Stimulated activated CD8-positive, alpha-beta memory T cell treated with anti-CD3 and anti-CD28 coated beads, Interleukin-15, amount 100 ng/mL, for 4 hours (primary cell): ENCODE measurements around the gene ZAP70.

Source experiments
- DNase-seq, 2 donors: peaks; one replicate each; pipeline ENCODE4 v3.0.0-alpha.2; 2020; ENCODE audit warnings: low read depth in 2 of 2

Gene ZAP70

DNA sequence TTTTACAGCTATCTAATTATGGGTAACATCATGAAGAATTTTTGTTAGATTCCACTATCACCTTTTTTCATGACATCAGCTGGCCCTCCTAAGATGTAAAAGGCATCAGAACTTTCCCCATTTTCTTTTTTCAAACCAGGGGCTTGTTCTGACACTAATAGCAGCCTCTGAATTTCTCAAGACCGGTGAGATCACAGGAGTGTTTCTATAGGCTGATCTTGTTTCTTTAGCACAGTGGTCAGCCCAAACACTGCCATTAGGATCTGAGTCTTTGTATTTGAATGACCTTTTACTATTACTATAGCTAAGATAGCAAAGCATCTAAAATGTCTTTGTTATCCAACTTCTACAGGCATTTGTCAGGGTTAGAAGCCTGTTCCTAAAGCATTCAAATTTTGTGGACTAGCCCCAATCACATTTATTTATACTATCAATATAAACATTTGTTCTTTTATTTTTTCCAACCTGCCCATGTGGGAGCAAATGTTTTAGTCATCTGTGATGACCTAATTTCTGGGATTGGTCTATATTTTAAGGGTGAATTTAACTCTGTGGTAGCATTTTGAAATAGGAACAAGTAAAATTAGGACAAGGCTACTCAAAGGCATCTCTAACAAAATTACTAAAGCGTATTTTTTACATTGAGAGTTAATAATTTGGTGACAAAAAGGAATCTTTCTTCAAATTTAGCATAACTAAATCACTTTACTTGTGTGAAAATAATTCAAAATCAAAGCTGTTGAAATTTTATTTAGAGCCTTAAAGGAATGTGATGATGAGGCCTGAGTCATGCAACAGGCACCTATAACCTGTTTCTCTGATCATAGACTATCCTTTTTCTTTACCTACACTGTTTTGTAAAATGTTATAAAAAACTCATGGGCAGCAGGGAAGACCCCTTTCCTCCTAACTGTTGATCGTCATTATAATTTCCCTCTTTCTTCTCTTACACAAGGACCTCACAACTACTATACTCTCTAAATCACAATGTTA lies 39.3 kb downstream of the ZAP70 start:
- no peak for DNase-seq

DNA sequence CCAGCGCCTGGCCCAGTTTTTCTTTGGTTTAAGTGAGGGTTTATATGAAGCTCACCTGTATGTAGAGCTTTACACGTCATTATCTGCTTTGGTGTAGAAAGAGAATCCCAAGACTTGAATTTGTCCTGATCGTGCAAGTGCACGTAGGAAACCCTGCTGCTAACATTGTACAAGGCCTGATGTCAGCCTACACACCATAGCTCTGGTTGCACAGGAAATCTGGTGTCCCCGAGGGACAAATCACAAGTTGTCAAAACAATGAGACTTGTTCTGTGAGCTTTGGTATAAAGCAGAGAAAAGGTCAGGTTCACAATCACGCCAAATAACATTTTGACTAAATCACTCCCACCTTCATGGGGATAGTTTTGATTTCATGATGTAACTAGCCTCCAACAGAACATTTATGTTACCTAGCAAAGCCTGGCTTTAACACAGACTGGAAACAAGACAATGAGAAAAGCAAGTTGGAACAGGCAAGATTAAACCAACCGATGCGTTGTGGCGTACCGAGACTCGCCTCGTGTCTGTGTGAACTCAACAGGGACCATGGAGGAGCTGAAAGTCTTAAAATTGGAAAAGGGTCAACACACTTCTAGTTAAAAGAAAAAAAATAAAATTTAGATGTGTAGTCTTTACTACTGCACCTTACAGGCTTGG lies 41.4 kb downstream of the ZAP70 start:
- no peak for DNase-seq

DNA sequence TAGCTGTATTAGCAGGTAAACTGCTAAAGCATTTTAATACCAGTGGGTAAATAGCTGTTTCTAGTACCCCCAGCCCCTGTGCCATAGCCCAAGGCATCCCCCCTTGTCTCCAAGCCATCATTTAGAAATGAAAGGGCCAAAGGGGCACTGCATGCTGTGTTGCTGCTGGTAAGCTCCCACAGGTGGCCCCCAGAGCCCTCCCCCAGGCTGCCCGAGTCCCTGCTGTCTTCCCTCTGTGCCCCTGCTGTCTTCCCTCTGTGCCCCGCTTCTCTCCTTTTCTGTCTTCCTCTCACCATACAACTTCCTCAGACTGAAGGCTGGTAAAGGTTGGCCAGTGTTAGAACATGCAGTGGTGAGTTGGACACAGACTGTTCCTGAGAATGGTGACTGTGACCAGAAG lies 42.1 kb downstream of the ZAP70 start:
- DNase-seq = no peak

DNA sequence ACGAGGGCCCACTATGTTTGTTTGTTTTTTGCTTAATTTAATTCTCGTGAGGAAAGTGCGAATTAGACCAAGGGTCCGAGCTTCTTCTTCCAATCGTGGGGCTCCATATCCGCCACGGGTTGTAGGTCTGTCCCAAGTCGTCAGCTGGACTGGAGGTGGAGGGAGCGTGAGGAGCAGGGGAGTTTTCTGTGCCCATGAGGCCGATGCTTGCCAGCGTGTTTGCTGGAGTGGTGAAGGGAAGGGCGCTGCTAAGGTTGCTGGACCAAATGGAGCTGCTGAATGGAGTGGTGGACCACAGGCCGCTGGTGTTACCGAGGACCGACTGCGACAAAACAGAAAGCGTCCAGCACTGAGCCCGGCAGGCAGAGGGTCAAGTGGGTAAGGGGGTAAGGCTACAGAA lies 43.7 kb downstream of the ZAP70 start:
- no peak for DNase-seq

DNA sequence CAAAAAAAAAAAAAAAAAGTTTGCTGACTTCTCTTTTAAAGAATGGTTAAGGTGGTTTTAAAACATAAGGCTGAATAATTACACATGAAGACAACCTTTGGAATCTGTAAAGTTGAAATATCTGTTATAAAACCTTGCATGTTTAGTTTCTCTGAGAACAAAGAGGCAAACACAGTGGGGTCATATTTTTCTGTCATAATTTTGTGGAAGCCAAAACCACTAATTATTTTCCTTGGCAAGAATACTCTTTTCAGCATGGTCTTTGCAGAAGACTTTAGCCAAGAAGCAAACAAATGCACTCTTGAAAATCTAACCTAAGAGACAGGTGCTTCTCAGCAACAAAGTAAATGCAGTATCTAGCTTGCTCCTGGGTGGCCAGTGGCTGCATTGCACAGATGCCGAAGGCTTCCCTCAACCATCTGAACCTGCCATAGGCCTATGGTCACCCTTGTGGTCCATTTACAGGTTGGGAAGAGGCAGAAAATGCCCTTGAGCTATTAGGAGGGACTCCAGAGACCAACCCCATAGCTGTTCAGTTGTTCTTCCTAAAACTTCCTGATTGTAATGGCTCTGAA lies 44.8 kb downstream of the ZAP70 start:
- no peak for DNase-seq

DNA sequence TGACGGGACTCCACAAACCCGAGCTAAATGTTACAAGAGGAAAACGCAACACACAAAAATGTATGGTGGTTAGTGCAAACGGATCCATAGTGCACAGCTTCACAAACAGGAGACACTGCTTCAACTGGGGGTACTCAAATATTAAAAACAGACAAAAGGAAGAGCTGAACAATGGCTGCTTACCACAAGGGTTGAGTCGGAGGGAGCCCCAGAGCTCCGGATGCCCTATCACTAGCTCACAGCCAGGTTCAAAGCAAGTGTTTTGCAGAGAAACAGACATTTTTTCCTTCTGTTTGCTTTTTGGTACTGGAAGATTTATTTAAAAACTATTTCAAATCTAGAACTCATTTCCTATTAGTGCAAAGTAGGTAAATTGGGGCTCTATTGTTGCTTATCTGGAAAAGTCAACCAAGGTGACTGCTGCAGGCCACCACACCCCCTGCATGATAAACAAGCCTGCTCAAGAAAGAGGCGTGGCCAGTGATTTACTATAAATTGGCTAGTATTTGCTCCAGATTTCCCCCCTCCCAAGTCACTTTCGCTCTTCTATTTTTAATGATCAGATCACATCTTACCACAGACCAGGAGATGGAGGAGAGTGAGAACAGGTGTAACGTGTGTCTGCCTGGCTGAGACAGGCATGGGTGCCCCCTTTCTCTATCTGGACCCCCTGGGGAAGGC lies 46.5 kb downstream of the ZAP70 start:
- DNase-seq = no peak

DNA sequence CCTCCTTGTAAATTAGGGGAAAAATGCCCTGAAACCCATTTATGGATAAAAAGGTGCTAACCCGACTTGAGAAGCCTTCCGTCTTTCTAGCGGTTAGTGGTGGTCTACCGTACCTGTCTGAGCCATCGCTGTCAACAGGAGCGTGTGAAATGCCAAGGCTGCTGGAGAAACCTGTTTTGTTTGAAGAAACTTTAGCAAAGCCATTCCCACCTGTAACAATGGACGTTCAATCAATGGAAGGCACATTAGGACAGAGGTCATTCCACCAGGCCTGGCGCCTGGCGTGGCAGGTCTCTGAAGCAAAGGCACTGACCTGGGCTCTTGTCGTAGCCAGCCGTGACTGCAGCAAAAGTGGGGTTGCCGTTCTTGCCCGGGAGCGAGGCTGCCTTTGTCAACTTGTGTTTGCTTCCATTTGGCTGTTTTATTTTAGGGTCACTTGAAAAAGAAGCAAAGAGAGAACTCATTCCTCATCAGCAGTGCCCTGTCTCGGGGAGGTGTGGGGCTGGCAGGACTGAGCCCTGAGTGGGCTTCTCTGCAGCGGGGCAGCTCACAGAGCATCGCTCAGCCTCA lies 47.2 kb downstream of the ZAP70 start:
- no peak for DNase-seq

DNA sequence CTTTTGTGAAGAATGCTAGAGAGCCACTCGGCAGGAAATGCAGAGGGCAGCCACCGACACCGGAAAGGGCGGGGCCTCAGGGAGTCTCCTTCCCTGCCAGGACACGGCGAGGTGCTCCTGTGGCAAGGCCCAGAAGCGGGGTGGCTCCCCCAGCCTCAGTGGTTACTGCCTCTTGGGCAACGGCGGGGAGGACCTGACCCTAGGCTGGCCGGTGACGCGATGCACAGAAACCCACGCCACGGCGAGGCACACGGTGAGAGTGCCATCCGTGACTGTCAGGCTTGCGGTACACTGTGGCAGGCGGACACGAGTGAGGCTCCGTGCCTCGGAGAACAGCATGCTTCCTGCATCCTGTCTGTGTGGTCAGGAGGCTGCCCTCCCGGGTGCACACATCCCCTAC lies 47.8 kb downstream of the ZAP70 start:
- peak; percentile 25 to 32 for DNase-seq

DNA sequence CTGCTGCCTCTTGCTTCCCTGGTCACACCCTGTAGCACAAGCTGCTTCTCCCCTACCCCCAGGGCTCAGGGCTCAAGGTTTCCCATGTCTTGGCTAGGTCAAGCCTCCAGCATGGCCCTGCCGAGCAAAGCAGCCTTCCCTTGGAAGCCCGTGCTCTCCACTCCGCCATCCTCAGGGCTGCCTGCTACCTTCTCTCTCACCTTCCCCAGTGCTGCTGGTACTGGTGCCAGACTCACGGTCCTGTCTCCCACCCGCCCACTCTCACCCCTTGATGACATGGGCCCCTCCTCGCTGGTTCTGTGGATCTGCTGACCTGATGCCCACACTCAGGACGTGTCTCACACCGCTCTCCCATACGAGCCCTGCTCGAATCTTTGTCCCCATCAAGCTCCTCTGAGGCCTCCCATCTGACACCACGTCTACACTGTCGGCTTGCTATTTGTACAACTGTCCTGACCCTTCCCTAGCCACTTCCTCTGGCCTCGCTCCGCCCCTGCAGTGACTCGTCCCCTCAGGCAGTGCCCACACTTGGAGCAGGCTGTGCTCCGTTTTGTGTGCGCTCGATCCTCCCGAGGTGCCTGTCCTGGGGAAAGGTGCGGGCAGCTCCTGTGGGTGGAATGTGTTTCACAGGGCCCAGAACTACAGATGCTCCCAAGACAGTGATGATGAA lies 49.9 kb downstream of the ZAP70 start:
- no peak for DNase-seq

DNA sequence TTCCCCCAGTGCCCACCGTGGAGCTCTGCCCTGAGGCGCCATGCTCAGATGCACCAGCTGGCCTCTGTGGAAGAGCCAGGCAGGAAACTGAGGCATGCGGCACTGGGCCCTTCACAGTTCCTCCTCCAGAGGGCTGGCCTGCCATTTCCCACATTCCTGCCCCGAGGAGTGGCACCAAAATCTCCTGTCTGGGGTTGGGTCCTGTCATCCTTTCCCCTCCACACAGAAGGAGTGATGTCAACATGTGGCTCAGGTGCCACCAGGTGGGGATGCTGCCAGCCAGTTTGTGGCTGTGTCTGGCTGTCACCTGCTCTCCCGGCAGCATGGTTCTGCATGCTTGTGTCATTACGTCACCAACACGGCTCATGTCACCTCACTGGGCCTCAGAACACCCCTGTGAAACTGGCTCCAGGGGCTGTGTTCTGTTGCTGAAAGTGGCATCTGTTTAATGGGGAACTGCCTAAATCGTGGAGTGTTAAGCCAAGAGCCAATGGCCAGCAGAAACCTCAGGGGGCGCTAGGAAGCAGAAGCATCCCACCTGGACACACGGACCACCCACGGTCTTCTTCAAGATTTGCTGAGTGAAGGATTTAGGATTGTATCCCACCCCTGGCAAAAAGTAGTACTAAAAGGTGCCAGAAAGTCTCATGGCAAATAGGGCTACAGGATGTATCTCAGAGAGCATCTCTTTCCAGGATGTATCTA lies 51.3 kb downstream of the ZAP70 start:
- DNase-seq = no peak

DNA sequence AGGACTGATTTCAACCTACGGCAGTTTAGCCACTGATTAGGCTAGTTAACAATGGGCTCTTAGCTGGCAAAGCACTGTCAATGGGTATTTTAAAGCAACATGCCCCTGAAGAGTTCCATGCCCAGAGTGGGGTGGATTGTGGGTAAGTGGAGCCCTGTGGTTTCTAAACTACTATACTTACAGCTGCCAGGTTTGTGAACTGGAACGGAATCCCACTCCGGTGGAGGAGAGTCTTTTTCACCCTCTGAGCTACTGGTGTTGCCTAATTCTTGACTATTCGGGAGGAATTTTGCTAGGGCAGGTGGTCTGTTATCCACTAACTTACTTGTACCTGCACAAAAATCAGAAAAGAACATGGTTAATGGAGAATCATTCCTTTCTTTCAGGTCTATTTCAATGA lies 52.6 kb downstream of the ZAP70 start:
- DNase-seq = no peak

DNA sequence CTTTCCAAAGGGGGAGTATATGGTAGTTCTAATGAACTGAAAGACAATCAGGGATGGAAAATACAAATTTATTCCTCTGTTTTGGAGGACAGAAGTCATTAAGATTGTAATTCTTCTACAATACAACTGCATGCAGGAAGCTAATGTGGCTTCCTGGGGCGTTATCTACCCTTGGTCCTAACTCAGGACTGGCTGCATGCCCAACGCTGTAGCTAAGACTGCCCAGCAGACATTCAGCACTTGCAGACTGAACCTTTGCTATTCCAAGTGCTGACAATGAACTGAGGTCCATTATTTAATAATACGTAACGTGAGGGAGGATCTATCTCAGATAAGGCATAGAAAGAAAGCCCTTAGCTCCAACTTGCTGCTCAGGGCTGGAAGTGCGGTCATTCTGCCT lies 53.2 kb downstream of the ZAP70 start:
- DNase-seq = no peak

DNA sequence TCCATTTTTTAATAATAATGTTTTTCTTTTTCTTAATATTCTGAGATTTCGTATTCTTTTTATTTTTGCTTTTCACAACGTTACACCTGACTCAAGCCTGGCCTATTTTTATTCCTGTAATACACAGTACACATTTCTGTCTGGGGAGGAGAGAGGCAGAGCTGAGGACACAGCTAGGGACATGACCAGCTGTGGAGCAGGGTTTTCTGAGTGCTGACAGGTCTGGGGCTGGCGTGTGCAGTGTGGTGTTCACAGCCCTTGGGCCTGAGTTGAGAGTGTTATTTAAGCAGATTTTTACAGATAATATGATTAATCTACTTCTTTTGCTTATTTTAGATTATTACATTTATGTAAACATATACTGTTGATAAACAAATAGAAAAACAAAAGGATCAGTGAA lies 55.9 kb downstream of the ZAP70 start:
- no peak for DNase-seq

DNA sequence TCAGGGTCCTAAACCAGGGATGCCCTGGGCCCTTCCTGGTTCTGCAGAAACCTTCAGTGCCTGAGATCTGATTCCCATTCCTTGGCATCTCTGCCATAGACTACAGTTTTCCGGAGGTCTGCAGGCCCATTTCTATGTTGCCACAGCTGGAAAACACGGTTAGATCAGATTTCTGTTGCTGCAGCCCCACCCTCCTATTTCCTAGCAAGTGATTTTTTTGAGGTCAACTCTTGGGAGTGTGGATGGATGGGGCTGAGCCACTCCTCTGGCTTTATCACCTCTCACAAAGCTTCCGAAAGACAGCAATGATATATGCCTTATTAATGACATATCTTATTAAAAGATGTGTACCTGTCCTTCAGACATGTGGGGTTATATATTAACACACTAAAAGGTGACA lies 56.3 kb downstream of the ZAP70 start:
- DNase-seq = no peak

DNA sequence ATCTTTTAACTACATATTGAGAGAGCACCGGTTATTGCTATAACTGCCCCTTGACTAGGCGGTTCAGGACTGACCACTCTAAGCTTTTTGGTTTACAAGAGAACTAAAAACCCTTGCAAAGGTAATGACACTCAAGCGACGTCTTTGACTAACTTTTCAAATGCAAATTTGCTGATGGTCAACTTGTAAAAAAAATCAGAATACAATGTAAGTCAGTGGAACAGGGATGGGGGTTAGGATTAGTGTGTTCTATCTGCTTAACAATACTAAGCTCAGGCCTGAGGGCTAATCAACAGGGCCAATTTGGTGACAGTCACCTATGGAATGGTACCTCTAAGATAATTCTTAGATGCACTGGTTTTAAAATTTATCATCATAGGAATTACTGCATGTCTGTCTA lies 57.1 kb downstream of the ZAP70 start:
- DNase-seq = no peak

DNA sequence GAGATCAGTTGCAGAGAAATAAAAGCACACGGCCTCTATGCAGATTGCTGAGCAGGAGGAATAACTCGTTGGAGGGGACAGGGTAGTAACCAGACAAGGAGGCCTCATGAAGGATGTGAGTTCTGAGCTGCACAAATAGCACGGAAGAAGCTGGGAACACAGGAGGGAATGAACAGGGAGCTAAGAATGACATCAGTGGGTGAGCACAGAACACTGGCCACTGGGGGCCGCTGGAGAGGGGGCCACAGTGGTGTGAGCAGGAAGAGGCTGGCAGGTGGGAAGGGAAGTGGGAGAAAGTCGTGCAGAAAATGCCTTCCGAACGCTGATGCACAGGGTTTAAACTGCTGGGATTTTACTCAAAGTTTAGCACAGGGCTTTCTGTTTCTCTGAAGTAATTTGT lies 61.0 kb downstream of the ZAP70 start:
- no peak for DNase-seq

DNA sequence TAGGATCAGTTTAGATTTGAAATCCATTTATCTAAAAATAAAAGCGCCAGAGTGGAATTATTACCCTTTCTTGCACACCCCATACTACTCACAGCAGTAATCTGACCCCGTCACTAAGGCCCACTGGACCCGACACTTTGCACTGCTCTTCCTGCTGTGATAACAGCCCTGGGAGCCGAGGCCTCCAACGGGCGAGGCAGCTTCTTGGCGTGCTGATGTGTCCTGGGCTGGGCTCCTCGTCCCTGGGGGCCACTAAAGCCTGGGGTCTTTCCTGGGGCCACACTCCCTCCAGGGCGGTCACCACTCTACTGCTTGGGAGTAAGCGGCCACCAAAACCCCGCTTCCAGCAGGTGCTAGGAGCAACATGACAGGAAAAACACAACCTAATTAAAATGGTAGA lies 61.7 kb downstream of the ZAP70 start:
- no peak for DNase-seq

DNA sequence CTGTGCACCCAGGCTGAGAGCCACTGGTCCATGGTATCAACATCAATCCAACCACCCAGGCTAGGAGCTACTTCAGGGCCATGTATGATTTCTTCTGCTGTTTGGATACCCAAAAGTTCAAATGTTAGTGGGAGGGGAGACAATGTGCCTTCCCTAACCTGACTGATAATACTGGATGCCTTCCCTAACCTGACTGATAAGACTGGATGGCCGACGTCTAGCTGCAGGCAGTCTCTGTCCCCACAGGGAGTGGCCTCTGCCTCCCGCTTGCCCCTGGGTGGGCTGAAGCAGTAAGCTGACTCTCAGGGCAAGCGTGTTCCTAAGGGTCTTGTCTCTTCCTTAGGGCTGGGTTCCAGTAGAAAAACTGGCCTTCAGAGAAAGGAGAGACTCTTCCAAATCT lies 65.8 kb downstream of the ZAP70 start:
- DNase-seq = no peak

DNA sequence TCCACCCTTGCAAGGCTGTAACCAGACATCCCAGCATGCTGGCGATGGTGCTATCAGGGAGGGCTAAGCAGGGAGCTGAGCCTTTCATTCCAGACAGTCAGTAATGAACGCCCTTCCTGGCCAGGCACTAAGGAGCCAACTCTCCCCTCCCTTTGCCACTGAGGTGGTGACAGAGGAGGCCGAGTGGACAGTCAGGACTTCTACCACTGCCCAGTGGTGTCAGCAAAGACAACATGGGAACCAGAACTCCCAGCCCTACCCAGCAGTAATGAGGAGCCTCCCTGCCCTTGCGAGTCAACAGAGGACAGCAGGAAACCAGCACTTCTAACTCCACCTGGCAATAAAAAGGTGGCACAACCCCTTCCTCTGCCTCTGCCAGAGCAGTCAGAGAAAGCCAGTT lies 68.6 kb downstream of the ZAP70 start:
- no peak for DNase-seq

DNA sequence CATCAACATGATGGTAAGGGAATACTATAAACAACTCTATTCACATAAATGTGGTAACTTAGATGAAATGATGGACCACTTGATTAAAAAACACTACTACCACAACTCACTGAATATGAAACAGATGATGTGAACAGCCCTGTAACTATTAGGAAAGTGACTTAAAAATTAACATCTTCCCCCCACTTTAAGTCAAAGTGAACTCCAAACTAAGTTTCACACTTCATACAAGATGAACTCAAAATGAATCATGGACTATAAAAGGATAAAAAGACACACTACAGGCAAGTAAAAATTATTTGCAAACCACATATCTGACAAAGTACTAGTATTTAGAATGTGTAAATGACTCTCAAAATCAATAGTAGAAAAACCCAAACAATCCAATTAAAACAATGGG lies 71.6 kb downstream of the ZAP70 start:
- DNase-seq = no peak

DNA sequence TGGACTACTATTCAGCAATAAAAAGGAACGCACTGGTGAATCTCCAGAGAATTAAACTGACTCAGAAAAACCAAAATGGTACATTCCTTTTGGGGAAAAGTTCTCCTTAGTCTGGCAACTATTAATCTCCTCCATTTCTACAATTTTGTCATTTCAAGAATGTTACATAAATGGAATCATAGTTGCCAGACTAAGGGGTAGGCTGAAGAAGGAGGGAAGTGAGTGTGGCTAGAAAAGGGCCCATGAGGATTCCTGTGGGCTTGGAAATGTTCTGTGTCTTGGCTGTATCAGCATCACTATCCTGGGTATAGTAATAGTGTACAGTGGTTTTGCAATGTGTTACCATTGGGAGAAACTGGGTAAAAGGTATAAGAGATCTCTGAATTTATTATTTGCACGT lies 72.4 kb downstream of the ZAP70 start:
- no peak for DNase-seq
